VCaP (cell line): ENCODE measurements around the gene MYO9A.
A peak's percentile ranks its signal among the peaks of the same experiment; 100 is the strongest.

Experiments
- H3K27ac ChIP-seq: fragments of 450-650 bp; 2 replicates; pipeline ENCODE4 v1.5.1; 2017
- TF ChIP-seq, protein P1 (sequence below): fragments of 450-650 bp; conservative IDR thresholded peaks from 2 replicates; pipeline ENCODE4 v1.5.1; 2017; ENCODE audit warnings: mild to moderate bottlenecking, moderate library complexity

The MYO9A gene

GRCh38 chr15:72136170-72137051 is 18.5 kb upstream of the MYO9A start:
- peak overlapping the region; percentile 79 for H3K27ac ChIP-seq
- TF ChIP-seq, protein P1, sequence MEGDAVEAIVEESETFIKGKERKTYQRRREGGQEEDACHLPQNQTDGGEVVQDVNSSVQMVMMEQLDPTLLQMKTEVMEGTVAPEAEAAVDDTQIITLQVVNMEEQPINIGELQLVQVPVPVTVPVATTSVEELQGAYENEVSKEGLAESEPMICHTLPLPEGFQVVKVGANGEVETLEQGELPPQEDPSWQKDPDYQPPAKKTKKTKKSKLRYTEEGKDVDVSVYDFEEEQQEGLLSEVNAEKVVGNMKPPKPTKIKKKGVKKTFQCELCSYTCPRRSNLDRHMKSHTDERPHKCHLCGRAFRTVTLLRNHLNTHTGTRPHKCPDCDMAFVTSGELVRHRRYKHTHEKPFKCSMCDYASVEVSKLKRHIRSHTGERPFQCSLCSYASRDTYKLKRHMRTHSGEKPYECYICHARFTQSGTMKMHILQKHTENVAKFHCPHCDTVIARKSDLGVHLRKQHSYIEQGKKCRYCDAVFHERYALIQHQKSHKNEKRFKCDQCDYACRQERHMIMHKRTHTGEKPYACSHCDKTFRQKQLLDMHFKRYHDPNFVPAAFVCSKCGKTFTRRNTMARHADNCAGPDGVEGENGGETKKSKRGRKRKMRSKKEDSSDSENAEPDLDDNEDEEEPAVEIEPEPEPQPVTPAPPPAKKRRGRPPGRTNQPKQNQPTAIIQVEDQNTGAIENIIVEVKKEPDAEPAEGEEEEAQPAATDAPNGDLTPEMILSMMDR, result no peak

DNA sequence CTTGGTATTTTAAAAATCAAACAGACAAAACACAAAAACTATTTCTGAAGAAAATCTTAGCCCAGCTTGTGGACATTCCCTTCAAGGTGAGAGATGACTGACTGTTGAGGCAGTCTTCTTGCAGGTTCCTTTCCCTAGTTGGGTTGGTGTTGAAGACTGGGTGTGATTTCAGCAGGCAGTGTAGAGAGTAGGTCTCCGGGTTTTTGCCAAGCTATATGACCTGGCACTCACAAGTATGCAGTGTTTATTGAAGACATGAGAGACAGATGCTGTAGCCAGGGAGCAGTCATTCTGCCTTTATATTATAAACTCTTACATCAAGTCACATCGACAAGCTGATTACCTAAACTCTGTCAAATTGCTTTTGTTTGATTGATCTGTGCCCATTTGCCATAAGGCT is 17.8 kb upstream of the MYO9A start:
- H3K27ac ChIP-seq, result peak overlapping the region; percentile 79
- TF ChIP-seq, protein P1, result no peak

DNA sequence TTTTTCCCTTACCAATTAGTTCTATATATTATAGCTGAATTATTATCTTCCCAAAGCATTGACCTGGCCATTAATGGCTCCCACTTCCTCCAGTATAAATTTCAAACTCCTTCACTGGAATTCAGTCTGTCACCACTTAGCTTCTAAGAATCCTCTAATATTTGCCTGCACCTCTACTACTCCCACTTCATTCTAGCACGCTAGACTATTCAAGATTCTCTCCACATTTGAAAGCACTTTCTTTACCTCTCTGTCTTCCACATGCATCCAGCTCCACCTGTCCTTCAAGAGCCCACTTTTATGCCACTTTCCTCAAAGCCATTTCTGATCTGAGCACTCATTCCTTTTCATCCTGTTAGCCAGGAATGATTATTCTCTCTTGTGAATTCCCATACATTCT is 15.3 kb upstream of the MYO9A start:
- TF ChIP-seq, protein P1, result no peak
- no peak overlapping the region for H3K27ac ChIP-seq

DNA sequence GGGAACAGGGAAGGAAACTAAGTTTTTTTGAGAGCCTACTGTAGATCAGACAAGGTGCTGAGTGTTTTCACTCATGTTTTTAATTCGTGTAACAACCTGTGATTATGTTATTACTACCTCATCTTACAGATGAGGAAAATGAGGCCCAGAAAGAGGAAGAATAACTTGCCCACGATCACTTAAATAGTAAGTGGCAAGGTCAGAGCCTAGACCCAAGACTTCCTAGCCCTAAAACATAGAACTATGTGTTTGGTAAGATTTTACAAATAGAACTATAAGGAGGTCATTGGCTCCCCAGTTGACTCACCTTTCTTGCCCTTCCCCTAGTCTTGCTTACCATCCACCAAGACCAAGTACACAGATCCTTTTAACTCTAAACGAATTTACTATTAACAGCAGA is 14.0 kb upstream of the MYO9A start:
- TF ChIP-seq, protein P1, result no peak
- H3K27ac ChIP-seq, result no peak overlapping the region

DNA sequence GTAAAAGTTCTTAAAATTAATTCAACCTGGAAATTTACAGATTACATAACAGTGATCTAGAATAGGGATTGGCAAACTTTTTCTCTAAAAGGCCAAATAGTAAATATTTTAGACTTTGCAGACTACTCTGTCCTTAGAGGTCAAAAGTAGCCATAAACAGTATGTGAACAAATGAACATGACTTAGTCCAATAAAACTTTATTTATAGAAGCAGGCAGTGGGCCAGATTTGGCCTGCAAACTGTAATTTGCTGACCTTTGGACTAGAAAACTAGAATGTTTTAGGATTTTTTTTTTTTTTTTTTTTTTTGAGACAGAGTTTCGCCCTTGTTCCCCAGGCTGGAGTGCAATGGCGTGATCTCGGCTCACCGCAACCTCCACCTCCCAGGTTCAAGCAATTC is 12.3 kb upstream of the MYO9A start:
- TF ChIP-seq, protein P1, result no peak
- H3K27ac ChIP-seq, result no peak overlapping the region

DNA sequence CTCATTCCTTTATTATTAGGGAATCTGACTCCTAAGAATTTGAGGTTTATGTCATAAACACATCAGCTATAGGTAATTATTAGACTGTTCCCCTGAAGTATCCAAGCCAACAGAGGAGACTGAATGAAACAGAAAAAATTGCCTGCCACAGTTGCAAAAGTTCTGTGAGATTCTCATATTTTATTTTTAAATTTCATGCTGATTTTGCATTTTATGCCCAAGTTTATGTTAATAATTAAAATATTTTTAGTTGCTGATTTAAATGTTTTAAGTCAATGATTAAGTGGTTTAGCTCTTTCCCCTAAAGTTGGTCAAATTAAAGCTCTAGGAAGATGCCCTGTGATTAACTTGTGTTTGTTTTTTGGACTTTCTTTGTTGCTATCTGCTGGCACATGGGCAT is 10.4 kb upstream of the MYO9A start:
- H3K27ac ChIP-seq, result no peak overlapping the region
- TF ChIP-seq, protein P1, result no peak

DNA sequence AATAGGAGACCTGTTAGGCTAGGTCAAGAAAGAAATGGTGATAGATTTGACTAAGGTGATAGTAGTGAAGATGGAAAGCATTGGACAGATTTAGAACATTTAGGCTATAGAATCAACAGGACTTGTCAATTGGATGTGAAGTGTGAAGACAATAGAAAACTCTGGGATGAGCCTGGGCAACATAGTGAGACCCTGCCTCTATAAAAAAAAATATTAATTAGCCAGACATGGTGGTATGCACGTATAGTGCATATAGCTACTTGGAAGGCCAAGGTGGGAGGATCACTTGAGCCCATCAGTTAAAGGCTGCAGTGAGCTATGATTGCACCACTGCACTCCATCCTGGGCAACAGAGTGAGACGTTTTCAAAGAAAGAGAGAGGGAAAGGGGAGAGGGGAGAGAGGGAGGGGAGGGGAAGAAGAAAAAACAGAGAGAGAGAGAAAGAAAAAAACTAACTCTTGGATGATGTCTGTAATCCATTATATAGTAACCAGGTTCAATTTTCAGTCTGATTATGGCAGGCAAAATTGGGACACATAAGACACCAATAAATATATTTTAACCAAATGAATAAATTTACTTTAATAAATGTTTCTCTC is 9.9 kb upstream of the MYO9A start:
- no peak overlapping the region for H3K27ac ChIP-seq
- TF ChIP-seq, protein P1, result no peak
